ENCODE results near the gene STK38. TPM values are rescaled to one million over a fixed set of nuclear protein-coding genes. Genes with fewer than 3 reads are reported as not detected.

The STK38 gene
- total and polyA plus RNA-seq, 2 of the 13 experiments (the other 11 are each of a cell fraction or from before 2014, with no cell fraction given), result 10.3 to 20.7 TPM

DNA sequence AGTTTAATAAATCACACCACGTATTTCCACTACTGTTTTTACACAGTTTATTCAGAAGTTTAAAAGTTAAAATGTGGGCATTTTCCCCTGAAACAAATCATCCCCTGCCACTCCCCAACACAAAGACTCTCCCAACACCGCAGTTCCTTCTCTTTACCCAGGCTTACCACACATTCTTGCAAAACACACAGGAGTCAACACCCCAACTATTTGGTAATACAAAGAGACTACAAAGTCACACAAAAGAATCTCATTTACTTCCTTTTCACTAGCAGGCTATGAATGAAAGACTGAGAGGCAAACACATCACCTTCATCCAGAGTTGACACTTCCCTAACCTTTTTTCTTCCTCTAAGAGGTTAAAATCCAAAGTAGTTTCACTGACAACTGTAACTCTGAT, 53.4 kb downstream of the STK38 start (continued):
- TF ChIP-seq PHF20 (CRISPR knock-in tag; IDR thresholded peaks at IDR 0.05), result no peak
- TF ChIP-seq ZKSCAN8 (CRISPR knock-in tag; IDR thresholded peaks at IDR 0.05; ENCODE audit: borderline replicate concordance), result 0 out of 2 replicates have a peak, but pooled peaks have one; percentile 16
- TF ChIP-seq ZFP37 (CRISPR knock-in tag; IDR thresholded peaks at IDR 0.05; ENCODE audit: borderline replicate concordance), result no peak
- TF ChIP-seq LCORL (IDR thresholded peaks at IDR 0.05), result no peak
- no peak for TF ChIP-seq LCORL (CRISPR knock-in tag; IDR thresholded peaks at IDR 0.05)
- peak; percentile 93 for TF ChIP-seq CEBPB (IDR thresholded peaks at IDR 0.05; ENCODE audit: borderline replicate concordance, low read depth, low read length)
- no peak for TF ChIP-seq FLYWCH1 (CRISPR knock-in tag; IDR thresholded peaks at IDR 0.05)
- no peak for TF ChIP-seq RFX3 (CRISPR knock-in tag; IDR thresholded peaks at IDR 0.05)
- no peak for TF ChIP-seq KLF16 (CRISPR knock-in tag; IDR thresholded peaks at IDR 0.05)
- no peak for TF ChIP-seq SYNCRIP (IDR thresholded peaks at IDR 0.05; ENCODE audit: insufficient read depth, low read depth, low read length)
- TF ChIP-seq FIP1L1 (IDR thresholded peaks at IDR 0.05; ENCODE audit: borderline replicate concordance, insufficient read depth, low read depth, low read length), result no peak
- TF ChIP-seq ZNF607 (CRISPR knock-in tag; IDR thresholded peaks at IDR 0.05; ENCODE audit: borderline replicate concordance), result no peak
- peak; percentile 61 for TF ChIP-seq PATZ1 (CRISPR knock-in tag; IDR thresholded peaks at IDR 0.05)
- TF ChIP-seq, protein P1, sequence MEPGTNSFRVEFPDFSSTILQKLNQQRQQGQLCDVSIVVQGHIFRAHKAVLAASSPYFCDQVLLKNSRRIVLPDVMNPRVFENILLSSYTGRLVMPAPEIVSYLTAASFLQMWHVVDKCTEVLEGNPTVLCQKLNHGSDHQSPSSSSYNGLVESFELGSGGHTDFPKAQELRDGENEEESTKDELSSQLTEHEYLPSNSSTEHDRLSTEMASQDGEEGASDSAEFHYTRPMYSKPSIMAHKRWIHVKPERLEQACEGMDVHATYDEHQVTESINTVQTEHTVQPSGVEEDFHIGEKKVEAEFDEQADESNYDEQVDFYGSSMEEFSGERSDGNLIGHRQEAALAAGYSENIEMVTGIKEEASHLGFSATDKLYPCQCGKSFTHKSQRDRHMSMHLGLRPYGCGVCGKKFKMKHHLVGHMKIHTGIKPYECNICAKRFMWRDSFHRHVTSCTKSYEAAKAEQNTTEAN (CRISPR knock-in tag; conservative IDR thresholded peaks at IDR 0.05), result no peak; the same call in 1 of the 2 replicates
- TF ChIP-seq ZBTB7A (CRISPR knock-in tag; IDR thresholded peaks at IDR 0.05), result no peak
- no peak for TF ChIP-seq CCDC6 (CRISPR knock-in tag; IDR thresholded peaks at IDR 0.05)
- no peak for TF ChIP-seq ZBTB26 (CRISPR knock-in tag; IDR thresholded peaks at IDR 0.05; ENCODE audit: borderline replicate concordance)
- TF ChIP-seq ZGPAT (CRISPR knock-in tag; IDR thresholded peaks at IDR 0.05), result peak; percentile 32; the same call in 1 of the 2 replicates
- no peak for TF ChIP-seq NR2F2 (IDR thresholded peaks at IDR 0.05; ENCODE audit: borderline replicate concordance, low read depth)
